HG03095 (cell line): Measurements from ENCODE around the gene BSN.

Experiments
- ATAC-seq: cut with Tn5 transposase; IDR thresholded peaks from one replicate; pipeline ENCODE4 v1.9.1; 2021; ENCODE audit warnings: moderate library complexity; ENCODE audit not compliant: unreplicated experiment

Gene BSN, protein sequence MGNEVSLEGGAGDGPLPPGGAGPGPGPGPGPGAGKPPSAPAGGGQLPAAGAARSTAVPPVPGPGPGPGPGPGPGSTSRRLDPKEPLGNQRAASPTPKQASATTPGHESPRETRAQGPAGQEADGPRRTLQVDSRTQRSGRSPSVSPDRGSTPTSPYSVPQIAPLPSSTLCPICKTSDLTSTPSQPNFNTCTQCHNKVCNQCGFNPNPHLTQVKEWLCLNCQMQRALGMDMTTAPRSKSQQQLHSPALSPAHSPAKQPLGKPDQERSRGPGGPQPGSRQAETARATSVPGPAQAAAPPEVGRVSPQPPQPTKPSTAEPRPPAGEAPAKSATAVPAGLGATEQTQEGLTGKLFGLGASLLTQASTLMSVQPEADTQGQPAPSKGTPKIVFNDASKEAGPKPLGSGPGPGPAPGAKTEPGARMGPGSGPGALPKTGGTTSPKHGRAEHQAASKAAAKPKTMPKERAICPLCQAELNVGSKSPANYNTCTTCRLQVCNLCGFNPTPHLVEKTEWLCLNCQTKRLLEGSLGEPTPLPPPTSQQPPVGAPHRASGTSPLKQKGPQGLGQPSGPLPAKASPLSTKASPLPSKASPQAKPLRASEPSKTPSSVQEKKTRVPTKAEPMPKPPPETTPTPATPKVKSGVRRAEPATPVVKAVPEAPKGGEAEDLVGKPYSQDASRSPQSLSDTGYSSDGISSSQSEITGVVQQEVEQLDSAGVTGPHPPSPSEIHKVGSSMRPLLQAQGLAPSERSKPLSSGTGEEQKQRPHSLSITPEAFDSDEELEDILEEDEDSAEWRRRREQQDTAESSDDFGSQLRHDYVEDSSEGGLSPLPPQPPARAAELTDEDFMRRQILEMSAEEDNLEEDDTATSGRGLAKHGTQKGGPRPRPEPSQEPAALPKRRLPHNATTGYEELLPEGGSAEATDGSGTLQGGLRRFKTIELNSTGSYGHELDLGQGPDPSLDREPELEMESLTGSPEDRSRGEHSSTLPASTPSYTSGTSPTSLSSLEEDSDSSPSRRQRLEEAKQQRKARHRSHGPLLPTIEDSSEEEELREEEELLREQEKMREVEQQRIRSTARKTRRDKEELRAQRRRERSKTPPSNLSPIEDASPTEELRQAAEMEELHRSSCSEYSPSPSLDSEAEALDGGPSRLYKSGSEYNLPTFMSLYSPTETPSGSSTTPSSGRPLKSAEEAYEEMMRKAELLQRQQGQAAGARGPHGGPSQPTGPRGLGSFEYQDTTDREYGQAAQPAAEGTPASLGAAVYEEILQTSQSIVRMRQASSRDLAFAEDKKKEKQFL (N-terminal part only)

DNA sequence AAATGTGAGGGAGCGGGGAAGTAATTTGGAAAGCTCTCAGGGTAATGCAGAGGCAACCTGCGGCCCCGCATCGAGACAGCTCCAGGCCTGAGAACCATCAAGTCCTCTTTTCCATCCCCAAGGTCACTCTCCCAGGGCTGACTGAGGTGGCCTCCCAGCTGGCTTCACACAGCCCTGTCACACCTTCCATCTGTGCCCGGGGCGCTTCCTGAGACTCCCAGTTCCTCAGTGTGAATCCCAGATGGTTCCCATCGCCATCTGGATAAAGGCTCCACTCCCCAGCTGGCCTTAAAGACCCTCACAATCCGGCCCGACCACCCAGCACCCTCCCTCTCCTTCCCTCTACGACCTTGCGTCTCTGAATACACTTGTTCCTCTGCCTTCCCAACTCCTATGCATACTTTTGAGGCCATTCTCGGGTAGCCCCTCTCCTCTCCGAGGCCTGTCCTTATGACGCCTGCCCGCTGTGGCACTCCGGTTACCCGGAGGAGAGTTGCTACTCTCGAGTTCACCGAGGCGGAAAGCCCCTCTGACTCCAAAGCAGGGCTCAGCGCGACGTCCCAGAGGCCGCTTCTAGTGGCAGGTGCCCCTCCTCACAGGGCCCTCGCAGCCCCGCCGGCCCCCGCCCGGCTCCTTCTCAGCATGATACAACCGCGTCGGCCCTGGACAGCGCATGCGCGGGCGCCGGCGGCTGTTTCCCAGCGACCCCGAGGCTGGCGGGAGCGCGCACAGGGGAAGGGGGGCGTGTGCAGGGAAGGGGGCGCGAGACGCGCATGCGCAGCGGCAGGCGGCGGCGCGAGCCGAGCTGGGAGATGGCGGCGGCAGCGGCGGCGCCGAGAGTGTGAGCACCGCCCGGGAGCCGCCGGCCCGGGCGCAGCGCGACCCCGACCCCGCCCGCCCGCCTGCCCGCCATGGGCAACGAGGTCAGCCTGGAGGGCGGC lies at the start of gene BSN:
TSS of gene BSN (plus strand) at position 786 of the 941 bp plus-strand sequence. CDS start at position 912, 126 bp downstream.
- ATAC-seq = peak; percentile 62

DNA sequence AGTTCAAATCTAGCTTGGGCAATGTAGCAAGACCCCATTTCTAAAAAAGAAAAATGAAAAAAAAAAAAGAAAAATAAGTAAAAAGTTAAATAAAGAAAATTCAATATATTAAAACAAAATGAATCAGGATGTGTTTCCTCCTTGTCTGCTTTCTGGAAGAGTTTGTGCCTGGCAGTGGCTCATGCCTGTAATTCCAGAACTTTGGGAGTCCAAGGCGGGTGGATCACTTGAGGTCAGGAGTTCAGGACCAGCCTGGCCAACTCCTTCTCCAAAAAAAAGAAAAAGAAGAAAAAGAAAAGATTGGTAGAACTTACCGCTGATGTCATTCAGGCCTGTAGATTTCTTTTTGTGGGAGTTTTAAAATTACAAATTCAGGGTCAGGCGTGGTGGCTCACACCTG lies 47.4 kb upstream of the BSN start:
- no peak for ATAC-seq

DNA sequence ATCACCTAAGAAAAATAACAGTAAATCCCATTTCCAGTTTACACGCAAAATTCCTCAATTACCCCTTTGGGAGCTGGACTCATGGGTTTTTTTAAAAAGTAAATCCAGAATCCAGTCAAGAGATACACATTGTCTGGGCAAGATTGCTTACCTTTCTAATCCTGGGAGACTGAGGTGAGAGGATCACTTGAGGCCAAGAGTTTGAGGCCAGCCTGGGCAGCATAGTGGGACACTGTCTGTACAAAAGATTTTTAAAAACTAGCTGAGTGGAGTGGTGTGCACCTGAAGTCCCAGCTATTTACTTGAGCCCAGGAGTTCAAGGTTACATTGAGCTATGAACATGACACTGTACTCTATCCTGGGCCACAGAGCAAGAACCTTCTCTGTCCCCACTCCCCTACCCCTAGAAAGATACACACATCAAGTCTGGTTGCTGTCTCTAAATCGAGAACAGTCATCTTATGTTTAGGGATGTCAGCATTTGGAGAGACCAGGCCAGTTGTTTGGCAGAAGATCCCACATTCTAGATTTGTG lies 45.2 kb upstream of the BSN start:
- no peak for ATAC-seq

DNA sequence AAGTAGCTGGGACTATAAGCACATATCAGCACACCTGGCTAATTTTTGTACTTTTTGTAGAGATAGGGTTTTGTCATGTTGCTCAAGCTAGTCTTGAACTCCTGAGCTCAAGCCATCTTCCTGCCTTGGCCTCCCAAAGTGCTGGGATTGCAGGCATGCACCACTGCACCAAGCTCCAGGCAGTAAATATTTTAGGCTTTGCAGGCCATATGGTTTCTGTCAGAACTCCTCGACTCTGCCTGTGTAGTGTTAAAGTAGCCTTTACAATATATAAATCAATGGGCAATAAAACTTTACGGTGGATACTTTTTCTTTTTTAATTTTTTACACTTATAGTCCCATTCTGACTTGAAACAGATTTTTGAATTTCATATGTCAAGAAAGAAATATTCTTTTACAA lies 42.6 kb upstream of the BSN start:
- ATAC-seq = no peak

DNA sequence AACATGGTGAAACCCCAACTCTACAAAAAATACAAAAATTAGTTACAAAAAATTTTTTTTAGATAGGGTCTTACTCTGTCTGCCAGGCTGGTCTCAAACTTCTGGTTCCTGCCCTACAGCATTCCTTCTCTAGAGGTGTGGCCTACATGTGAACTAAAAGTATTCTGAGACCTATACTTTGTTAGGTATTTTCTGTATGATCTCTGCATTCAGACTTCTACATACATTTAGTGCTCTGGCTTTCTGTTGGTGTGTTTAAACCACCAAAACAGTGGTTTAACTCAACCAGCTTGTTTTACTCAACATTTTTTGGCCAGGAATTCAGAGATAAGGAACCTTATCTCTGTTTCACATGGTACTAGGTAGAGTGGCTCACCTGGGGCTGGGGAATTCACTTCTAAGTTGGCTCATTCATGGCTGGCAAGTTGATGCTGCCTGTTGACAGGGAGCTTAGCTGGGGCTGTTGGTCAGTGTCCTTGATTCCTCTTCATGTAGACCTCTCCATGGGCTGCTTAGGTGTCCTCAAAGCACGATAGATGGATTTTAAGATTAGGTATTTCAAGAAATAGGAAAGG lies 41.4 kb upstream of the BSN start:
- ATAC-seq = no peak

DNA sequence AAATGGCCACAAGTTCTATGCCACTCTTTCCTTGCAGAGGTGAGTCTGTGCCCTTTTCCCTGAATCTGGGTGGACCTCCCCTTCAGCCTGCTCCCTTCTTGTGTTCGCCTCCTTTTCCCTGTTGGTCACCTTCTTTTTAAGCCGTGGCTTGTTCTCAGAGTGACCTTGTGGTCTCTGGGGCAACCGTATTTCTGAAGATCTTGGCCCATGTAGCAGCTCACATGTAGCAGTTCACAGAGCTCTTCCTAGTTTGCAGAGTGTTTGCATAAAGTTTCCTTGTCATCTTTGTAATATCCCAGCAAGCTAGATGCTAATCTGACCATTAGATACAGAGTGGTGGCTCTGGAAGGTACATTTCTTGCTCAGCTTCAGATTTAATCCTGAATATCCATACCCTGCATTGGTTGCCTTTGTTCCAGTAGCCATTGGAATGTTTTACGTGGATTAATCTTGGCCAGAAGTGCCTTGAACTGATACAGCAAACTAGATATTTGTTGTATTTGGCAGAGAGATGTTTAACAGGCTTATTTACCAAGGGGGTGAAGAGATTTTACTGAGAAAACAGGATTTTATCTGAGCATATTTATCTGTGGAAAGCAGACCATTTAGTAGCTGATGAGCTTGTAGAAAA lies 40.7 kb upstream of the BSN start:
- ATAC-seq = no peak

DNA sequence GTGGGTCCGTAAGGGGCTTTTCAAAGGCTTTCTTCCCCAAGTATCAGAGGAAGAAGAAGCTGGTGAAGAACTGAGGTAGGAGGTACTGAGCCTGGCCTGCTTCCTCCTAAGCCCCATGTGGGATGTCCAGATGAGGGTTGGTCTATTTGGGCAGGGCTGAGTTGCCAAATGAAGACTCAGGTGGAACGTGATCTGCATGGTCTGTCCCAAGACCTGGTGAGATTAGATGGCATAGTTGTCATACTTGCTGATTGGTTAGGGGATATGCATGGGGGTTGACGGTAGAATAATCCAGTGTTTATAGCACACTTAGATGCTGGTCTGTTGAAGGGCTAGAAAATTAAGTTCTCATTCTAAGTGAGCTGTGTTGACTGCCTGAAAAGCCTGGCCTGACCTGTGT lies 36.3 kb upstream of the BSN start:
- ATAC-seq = no peak

DNA sequence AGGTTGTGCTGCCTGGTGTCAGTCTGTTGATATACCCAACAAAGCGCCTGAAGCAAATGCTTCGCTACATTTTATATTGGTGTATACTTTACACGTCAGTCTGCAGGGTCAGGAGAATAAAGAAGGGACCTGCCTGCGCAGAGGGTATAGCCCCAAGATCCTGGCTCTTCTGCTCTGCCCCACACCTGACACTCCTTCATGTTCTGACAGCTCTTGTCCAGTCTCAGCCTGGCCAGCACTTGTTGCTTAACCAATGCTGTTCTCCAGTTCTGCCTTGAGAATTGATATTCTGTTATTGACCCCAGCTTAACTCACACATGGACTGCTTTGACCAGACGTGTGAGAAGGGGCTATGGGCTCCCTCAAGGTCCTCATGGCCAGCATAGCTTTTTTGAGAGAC lies 35.8 kb upstream of the BSN start:
- ATAC-seq = no peak

DNA sequence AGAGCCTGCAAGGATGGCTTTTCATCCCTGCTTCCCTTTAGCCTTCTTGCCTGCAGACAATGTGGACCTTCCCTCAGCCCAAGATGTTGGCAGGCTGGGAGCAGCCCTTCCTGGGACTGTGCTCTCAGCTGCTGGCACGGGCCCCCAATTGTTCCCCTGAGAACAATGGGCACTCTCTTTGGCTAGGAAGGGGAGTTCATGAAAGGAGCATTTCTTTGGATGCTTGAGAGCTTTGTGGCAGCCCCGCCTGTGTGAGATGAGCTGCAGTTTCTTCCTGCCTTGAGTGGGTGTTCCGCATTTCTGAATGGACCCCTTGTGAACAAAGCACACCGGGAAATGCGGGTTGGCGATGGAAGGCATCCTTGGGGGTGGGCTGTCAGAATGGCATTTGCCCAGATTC lies 35.0 kb upstream of the BSN start:
- no peak for ATAC-seq

DNA sequence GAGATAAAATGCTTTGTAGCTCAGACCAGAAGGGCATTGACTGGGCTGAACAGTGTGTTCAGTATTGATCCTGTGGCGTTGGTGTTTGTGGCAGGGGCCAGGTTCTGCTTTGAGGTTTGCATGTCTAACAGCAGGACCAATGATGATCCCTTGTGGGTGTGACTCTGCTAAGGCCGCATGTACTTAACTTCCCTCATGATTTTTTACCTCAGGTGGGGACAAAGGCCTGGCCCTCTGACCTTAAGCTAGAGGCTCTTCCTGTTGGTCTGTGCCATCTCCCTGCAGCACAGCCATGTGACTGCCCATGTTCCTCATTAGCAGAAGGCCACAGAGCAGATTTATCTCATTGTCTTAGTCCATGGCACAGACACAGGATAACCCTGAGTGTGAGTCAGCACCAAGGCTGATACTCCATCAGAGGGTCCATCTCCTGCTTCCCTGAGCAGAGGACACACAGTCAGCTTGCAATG lies 34.3 kb upstream of the BSN start:
- ATAC-seq = no peak

DNA sequence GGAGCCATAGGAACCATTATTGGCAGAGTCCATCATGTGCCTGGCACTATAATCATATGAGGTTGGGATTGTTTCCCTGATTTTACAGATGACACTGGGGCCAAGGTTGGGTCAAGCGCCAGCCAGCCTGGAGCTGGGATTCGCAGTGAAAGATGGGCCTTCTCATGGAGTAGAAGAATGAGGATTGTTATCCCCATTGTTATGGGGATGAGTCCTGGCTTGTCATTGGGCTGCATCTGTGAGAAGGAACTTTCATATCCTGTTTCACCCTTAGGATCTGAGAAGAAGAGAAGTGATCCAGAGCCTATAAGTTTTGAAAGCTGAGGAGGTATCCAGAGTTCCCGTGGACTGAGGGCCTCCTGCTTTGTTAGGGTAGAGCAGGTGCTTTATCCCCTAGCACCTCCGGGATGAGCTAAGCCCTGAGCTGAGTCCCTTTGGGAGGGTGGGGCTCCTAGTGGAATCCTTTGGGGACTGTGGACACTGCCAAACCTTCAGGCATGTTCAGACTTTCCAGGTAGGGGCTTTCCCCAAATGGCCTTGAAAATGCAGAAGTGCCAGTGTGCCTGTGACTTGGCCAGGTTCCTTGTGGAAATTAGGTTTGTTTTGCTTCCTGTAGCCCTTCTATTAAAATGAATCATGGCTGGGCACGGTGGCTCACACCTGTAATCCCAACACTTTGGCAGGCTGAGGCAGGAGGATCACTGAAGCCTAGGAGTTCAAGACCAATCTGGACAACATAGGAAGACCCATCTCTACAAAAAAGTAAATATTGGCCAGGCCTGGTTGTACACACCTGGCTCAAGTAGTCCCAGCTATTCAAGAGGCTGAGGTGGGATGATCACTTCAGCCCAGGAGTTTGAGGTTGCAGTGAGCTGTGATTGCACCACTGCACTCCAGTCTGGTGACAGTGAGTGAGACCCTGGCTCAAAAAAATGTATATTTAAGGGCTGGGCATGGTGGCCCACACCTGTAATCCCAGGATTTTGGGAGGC lies 30.2 kb upstream of the BSN start:
- no peak for ATAC-seq

DNA sequence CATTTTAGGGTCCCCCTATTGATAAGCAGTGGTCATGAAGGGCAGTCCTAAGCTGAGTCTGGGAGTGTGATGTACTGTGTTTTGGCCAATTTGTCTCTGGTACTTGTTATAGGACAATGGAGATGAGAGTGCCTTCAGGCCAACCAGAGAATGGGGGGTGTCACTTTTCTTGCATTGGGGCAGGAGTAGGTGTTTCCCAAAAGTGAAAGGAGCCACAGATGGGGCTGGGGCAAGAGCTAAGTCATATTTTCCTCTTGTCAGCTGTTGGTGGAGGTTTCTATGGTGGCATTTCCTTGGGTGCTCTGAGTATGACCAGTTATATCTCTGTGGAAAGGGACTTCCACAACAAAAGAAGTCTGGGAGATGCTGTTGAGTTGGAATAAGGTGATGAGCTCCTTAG lies 24.7 kb upstream of the BSN start:
- ATAC-seq = no peak

DNA sequence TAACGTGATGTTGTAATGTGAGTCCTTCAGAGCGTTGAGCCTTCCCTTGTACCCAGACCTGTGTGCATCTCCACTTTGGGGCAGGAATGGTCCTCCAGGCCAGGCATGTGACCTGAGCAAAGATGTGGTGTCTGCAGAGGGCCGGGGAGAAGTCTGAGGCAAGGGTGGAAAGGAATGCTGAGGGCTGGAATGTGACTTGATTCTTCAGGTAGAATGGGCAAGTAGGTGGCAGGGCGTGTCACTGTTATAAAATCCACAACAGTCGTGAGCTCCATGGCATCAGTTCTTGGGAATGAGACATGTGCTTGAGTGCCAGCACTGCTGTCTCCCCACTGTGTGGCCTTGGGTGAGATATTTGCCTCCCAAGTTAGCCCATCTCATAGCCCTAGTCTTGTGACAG lies 24.0 kb upstream of the BSN start:
- ATAC-seq = no peak

DNA sequence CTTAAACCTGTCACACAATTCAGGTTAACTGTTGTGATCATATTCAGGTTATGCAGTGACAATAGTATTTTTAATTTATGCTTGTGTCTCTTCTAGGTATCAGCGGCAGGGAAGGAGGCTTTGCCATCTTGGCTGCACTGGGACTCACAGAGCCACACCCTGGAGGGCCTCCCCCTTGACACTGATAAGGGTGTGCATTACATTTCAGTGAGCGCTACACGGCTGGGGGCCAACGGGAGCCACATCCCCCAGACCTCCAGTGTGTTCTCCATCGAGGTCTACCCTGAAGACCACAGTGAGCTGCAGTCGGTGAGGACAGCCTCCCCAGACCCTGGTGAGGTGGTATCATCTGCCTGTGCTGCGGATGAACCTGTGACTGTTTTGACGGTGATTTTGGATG lies 23.6 kb upstream of the BSN start:
- ATAC-seq = no peak

DNA sequence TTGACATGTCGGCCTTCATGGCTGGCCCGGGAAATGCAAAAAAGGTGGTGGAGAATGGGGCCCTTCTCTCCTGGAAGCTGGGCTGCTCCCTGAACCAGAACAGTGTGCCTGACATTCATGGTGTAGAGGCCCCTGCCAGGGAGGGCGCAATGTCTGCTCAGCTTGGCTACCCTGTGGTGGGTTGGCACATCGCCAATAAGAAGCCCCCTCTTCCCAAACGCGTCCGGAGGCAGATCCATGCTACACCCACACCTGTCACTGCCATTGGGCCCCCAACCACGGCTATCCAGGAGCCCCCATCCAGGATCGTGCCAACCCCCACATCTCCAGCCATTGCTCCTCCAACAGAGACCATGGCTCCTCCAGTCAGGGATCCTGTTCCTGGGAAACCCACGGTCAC lies 23.1 kb upstream of the BSN start:
- ATAC-seq = no peak

DNA sequence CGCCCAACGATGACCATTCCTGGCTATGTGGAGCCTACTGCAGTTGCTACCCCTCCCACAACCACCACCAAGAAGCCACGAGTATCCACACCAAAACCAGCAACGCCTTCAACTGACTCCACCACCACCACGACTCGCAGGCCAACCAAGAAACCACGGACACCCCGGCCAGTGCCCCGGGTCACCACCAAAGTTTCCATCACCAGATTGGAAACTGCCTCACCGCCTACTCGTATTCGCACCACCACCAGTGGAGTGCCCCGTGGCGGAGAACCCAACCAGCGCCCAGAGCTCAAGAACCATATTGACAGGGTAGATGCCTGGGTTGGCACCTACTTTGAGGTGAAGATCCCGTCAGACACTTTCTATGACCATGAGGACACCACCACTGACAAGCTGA lies 22.6 kb upstream of the BSN start:
- ATAC-seq = no peak

DNA sequence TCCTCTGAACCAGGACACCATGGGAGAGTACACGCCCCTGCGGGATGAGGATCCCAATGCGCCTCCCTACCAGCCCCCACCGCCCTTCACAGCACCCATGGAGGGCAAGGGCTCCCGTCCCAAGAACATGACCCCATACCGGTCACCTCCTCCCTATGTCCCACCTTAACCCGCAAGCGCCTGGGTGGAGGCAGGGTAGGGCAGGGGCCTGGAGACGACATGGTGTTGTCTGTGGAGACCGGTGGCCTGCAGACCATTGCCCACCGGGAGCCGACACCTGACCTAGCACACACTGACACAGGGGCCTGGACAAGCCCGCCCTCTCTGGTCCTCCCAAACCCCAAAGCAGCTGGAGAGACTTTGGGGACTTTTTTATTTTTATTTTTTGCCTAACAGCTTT lies 21.2 kb upstream of the BSN start:
- no peak for ATAC-seq
